GM12878 (cell line): ENCODE measurements around the gene CPEB1. TPM values are rescaled to one million over a fixed set of nuclear protein-coding genes. Genes with fewer than 3 reads are reported as not detected.

ENCODE experiments used
- BCL11A ChIP-seq: IDR thresholded peaks from 2 replicates; pipeline ENCODE4 v1.6.1; 2011; ENCODE audit warnings: low read depth, low read length
- BHLHE40 ChIP-seq, 2 experiments: fragments of 450-650 bp in 1 of 2; IDR thresholded peaks; 2 replicates each; pipeline ENCODE4 v1.6.1; 2011 to 2017; ENCODE audit warnings: low read depth in 2 of 2, borderline replicate concordance in 1 of 2, improper control_type of control experiment in 1 of 2, low read length in 1 of 2, mild to moderate bottlenecking in 1 of 2
- EGR1 ChIP-seq, 2 experiments: IDR thresholded peaks; 1 replicate in 1 of 2; 2 replicates in 1 of 2; pipeline ENCODE4 v1.6.1; 2011 to 2012; ENCODE audit warnings: low read depth in 2 of 2, low read length in 2 of 2, borderline replicate concordance in 1 of 2, mild to moderate bottlenecking in 1 of 2, moderate library complexity in 1 of 2
- MEF2B ChIP-seq: fragments of 450-650 bp; IDR thresholded peaks from 2 replicates; pipeline ENCODE4 v1.6.1; 2018; ENCODE audit warnings: mild to moderate bottlenecking, moderate library complexity; ENCODE audit not compliant: partially characterized antibody, poor library complexity, severe bottlenecking
- MYB ChIP-seq: fragments of 150-350 bp; IDR thresholded peaks from 2 replicates; pipeline ENCODE4 v1.6.1; 2014; ENCODE audit warnings: mild to moderate bottlenecking, low read depth, low read length, borderline replicate concordance
- NKRF ChIP-seq: fragments of 450-650 bp; conservative IDR thresholded peaks from 2 replicates; pipeline ENCODE4 v1.6.1; 2017; ENCODE audit warnings: mild to moderate bottlenecking, moderate library complexity
- SUPT20H ChIP-seq: IDR thresholded peaks from 2 replicates; pipeline ENCODE4 v1.6.1; 2011; ENCODE audit warnings: low read depth, mild to moderate bottlenecking, low read length, moderate library complexity, borderline replicate concordance; ENCODE audit not compliant: control insufficient read depth
- ZBTB4 ChIP-seq: fragments of 450-650 bp; formaldehyde crosslinking; IDR thresholded peaks from 2 replicates; pipeline ENCODE4 v1.4.0; 2022; ENCODE audit warnings: mild to moderate bottlenecking, moderate library complexity
- ZNF24 ChIP-seq: fragments of 450-650 bp; IDR thresholded peaks from 2 replicates; pipeline ENCODE4 v1.6.1; 2017; ENCODE audit warnings: antibody characterized with exemption, mild to moderate bottlenecking
- polyA plus RNA-seq, 11 experiments: library from polyadenylated mRNA; depleted of rRNA in 4 of 11; unstranded in 6 of 11; stranded (reverse) in 5 of 11; fragments of >200 nt; fragmentation: Nextera tagmentation in 4 of 11; fragmentation: Illumina TruSeq in 1 of 11; extraction: Ambion mirVana in 4 of 11; extraction: Trizol in 1 of 11; gene quantifications; 1 replicate in 1 of 11; 2 replicates in 10 of 11; pipeline versions ENCODE4 v1.2.1 to v1.2.3, GENCODE V29; 2011 to 2016; ENCODE audit warnings: inconsistent platforms in 2 of 11, missing spikeins in 2 of 11, low read depth in 1 of 11
- total RNA-seq, 4 experiments: library from RNA; depleted of rRNA in 3 of 4; stranded (reverse); fragments of >200 nt in 3 of 4; fragmentation: Illumina TruSeq in 1 of 4; extraction: Trizol in 1 of 4; gene quantifications; 2 replicates each; pipeline versions ENCODE4 v1.2.1 to v1.2.3, GENCODE V29; 2013 to 2021
- TF ChIP-seq, protein P1 (sequence below): fragments of 450-650 bp; IDR thresholded peaks from 2 replicates; pipeline ENCODE4 v1.6.1; 2018; ENCODE audit warnings: borderline replicate concordance, mild to moderate bottlenecking; ENCODE audit not compliant: partially characterized antibody
- TF ChIP-seq, protein P2 (sequence below): IDR thresholded peaks from 2 replicates; pipeline ENCODE4 v1.6.1; 2011; ENCODE audit warnings: low read depth, low read length, improper control_type of control experiment, borderline replicate concordance
- TF ChIP-seq, protein P3 (sequence below), 3 experiments: IDR thresholded peaks in 2 of 3; conservative IDR thresholded peaks in 1 of 3; 2 replicates each; pipeline ENCODE4 v1.5.1; 2011; ENCODE audit warnings: low read depth in 3 of 3, low read length in 3 of 3, mild to moderate bottlenecking in 3 of 3, control low read depth in 2 of 3, moderate library complexity in 2 of 3, inconsistent platforms in 1 of 3, mixed read lengths in 1 of 3; ENCODE audit not compliant: control insufficient read depth in 2 of 3, insufficient read depth in 1 of 3; ENCODE audit errors: extremely low read depth in 1 of 3
- TF ChIP-seq, protein P4 (sequence below): IDR thresholded peaks from 2 replicates; pipeline ENCODE4 v1.6.1; 2011; ENCODE audit warnings: low read depth, mild to moderate bottlenecking, low read length, moderate library complexity, borderline replicate concordance; ENCODE audit errors: extremely low read depth

The CPEB1 gene
- total and polyA plus RNA-seq, 10 of the 15 experiments (the other 5 are each of a cell fraction or from before 2014, with no cell fraction given), result 0.05 to 1.1 (median 0.46) TPM

DNA sequence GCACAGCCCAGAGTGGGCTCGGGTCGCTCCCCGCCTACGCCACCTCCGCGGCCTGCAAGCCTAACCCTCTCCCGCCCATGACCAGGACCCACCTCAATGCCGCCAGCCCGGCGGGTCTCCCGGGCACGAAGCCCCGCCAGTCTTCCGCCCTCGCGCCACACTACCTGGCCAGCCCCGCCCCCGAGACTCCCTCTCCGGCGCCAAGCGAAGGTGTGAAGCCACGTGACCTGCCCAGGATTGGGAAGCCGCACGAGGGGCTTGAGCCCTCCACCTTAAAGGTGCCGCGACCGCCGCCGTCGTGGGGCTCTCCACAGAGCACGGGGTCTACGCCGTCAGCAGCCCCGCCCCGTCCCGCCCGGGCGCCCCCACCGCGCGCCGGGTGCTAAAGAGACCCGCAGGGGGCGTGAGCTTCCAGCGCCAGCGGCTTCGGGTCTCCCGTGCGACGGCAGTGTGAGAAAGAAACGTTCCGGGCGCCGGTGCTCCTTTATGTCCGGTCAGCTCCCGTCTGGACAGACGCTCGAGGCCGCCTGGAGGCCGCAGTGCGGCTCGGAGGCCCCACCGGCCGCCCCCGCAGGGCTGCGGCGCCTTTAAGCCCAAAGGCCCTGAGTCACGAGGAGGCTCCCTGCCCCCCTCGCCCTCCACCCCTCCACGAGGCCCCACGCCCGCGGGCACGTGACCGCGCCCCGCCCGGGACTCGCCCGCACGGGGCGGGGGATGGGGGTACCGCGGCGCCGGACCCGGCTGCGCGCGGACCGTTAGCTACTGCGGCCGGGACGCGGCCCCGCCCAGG is at the start of gene CPEB1 (continued):
- TF ChIP-seq NKRF (no peak), ZBTB4 (CRISPR knock-in tag) (no peak), MEF2B (no peak), EGR1 (IDR thresholded peaks at IDR 0.05; ENCODE audit: borderline replicate concordance in 1 of 2, low read depth in 2 of 2, low read length in 2 of 2) (peak in 1 of 2 experiments; percentile 73; a peak in 2 of 3 replicates), ZNF24 (no peak), BHLHE40 (IDR thresholded peaks at IDR 0.05; ENCODE audit: borderline replicate concordance in 1 of 2, low read depth in 2 of 2, low read length in 1 of 2) (peak; percentile 30 to 89; a peak in 2 of 4 replicates), SUPT20H (no peak), BCL11A (no peak), MYB (no peak)
- TF ChIP-seq, protein P1, sequence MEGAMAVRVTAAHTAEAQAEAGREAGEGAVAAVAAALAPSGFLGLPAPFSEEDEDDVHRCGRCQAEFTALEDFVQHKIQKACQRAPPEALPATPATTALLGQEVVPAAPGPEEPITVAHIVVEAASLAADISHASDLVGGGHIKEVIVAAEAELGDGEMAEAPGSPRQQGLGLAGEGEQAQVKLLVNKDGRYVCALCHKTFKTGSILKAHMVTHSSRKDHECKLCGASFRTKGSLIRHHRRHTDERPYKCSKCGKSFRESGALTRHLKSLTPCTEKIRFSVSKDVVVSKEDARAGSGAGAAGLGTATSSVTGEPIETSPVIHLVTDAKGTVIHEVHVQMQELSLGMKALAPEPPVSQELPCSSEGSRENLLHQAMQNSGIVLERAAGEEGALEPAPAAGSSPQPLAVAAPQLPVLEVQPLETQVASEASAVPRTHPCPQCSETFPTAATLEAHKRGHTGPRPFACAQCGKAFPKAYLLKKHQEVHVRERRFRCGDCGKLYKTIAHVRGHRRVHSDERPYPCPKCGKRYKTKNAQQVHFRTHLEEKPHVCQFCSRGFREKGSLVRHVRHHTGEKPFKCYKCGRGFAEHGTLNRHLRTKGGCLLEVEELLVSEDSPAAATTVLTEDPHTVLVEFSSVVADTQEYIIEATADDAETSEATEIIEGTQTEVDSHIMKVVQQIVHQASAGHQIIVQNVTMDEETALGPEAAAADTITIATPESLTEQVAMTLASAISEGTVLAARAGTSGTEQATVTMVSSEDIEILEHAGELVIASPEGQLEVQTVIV, result no peak
- TF ChIP-seq, protein P2, sequence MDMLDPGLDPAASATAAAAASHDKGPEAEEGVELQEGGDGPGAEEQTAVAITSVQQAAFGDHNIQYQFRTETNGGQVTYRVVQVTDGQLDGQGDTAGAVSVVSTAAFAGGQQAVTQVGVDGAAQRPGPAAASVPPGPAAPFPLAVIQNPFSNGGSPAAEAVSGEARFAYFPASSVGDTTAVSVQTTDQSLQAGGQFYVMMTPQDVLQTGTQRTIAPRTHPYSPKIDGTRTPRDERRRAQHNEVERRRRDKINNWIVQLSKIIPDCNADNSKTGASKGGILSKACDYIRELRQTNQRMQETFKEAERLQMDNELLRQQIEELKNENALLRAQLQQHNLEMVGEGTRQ, result no peak
- TF ChIP-seq, protein P3, sequence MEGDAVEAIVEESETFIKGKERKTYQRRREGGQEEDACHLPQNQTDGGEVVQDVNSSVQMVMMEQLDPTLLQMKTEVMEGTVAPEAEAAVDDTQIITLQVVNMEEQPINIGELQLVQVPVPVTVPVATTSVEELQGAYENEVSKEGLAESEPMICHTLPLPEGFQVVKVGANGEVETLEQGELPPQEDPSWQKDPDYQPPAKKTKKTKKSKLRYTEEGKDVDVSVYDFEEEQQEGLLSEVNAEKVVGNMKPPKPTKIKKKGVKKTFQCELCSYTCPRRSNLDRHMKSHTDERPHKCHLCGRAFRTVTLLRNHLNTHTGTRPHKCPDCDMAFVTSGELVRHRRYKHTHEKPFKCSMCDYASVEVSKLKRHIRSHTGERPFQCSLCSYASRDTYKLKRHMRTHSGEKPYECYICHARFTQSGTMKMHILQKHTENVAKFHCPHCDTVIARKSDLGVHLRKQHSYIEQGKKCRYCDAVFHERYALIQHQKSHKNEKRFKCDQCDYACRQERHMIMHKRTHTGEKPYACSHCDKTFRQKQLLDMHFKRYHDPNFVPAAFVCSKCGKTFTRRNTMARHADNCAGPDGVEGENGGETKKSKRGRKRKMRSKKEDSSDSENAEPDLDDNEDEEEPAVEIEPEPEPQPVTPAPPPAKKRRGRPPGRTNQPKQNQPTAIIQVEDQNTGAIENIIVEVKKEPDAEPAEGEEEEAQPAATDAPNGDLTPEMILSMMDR (IDR thresholded peaks at IDR 0.05 in 2 of 3, conservative IDR thresholded peaks at IDR 0.05 in 1 of 3; ENCODE audit: control insufficient read depth in 2 of 3, extremely low read depth in 1 of 3, insufficient read depth in 1 of 3, low read depth in 3 of 3, low read length in 3 of 3), result no peak
- TF ChIP-seq, protein P4, sequence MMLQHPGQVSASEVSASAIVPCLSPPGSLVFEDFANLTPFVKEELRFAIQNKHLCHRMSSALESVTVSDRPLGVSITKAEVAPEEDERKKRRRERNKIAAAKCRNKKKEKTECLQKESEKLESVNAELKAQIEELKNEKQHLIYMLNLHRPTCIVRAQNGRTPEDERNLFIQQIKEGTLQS, result no peak
